ENCODE data around the gene LKAAEAR1.

LKAAEAR1 gene

DNA sequence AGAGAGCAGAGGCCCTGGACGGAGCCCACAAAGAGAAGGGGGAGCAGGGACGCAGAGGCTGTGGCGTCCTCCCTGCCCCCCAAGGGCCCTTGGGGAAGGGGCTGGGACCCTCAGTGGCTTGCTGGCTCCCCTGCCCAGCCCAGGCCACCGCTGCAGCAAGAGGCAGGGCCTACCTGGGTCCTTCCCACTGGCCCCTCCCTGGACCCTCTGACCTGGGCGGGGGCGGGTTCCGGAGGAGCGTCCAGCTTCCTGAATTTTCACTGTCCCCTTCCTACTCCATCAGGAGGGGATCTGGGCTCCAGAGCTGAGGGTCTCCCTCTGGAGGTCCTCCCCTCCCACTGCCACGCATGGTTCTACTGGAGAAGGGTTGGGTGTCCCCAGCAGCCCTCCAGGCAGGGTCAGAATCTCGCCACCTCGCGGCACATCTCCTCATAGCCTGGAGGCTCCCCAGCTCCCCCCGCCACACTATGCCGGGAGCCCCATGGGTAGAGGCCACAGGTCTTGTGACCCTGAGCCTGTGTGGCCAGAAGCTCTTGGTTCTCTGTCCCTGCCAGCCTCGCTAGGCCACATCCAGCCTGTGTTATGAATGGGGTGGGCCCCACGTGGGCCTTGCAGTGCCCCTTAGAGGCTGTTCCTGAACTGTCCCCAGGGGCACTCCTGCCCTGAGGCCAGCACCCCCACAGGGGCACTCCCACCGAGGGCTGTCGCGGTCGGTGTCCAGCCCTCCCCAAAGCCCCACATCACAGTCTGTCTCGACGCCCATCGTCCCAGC is 33.8 kb downstream of the LKAAEAR1 start:
- no peak for DNase-seq (ENCODE audit: low spot score)

DNA sequence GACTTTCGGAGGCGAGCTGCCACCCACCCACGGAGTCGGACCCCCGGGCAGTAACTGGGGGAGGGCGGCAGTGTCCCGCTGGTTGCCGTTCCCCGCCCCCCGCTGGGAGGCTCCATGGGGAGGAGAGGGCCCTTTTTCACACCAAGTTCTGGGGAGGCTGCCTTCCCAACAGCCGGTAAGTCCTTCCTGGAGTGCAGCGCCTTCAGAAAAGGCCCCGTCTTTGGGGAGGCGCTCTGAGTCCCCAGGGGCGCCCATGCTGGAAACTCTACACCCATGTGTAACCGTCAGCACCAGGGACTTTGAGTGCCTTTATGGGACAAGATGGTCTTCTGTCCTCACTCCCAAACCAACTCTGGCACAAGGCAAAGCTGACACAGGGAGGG is 34.3 kb downstream of the LKAAEAR1 start:
- no peak for DNase-seq (ENCODE audit: low spot score)

DNA sequence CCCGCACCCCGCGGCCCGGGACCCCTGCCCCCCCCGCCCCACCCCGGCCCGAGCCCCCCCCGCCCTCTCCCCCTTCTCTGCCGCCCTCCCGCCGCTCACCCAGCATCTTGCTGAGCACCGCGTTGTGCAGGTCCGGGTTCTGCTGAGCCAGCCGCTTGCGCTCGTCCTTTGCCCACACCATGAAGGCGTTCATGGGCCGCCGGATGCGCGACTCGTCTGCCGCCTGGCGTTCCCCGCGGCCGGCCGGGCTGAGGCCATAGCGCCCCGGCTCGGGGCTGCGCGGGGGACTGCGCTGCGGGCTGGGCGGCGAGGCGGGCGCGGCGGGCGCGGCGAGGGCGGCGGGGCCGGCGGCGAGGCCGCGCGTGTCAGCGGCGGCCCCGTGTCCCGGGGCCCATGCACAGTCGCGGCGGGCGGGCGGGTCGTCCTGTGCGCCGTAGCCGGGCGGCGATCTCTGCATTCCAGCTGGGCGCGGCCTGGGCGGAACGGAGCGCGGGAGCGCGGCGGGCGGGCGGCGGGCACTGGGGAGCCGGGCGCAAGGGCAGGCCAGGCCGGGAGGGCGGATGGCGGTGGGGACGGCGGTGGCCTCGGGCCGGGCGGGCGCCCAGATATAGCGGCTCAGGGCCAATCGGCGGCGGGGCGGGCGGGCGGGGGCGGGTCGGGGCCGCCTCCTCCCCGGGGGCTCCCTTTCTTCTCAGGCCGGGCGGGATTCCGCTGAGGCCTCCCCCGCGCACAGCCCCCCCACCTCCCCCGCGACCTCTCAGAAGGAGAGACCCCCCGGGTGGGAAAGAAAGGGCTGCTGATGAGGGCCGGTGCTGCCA is 34.9 kb downstream of the LKAAEAR1 start, which contains the start of gene SOX18:
TSS of gene SOX18 (minus strand) at position 580 of the 818 bp plus-strand sequence. CDS start at position 457, 123 bp downstream.
- DNase-seq (ENCODE audit: low spot score), result no peak

DNA sequence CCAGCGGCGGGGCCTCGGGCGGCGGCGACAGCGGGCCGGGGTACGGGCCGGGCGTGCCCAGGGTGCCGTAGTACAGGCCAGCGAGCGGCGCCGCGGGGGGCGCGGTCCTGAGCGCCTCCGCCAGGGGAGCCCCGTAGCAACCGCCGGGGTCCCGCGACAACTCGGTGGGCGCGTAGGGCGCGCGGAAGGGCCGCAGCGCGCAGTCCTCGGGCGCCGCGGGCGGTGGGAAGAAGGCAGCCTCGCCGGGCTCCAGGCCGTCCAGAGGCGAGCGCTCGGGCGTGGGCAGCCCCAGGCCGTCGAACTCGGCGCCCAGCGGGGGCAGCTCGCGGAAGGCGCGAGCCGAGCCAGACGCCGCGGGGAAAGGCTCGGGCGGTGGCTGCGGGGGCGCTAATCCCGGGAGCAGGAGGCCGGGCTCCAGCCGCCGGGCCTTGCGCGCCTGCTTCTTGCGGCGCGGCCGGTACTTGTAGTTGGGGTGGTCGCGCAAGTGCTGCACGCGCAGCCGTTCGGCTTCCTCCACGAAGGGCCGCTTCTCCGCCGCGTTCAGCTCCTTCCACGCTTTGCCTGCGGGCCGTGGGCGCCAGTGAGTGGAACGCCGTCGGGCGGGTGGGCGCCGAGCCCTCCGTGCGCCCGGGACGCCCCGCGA is 35.7 kb downstream of the LKAAEAR1 start:
- no peak for DNase-seq (ENCODE audit: low spot score)

DNA sequence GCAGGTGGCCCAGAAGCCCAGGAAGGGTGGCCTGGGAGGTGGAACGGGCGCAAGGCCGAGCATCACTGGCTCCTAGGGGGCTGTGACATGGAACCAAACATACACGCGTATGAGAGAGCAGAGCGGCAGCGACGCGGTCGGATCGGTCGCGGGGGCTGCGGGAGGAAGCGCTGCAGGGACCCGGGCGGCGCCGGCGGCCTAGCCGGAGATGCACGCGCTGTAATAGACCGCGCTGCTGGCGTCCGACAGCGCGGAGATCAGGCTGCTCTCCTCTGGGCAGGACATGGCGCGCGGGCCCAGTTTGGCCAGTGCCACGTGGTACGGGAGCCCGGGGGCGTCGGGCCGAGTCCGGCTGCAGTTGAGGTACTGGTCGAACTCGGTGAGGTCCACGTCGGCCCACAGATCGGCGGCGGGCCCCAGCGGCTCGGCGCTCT is 36.2 kb downstream of the LKAAEAR1 start:
- DNase-seq (ENCODE audit: low spot score), result no peak

DNA sequence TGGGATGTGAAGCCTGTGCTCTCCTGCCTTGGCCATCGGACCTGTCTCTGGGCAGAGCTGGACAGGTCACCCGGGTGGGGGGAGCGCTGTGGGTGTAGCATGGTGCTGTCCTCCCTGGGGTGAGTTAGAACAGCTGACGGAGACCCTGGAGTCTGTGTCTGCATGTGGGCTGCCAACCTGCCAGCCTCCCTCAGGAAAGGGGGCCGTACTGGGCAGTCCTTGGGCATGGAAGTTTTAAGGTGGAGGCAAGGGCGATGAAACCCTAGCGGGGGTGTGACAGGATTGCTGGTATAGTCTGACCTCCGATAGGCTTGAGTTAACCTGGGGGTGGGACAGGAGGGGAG is 37.2 kb downstream of the LKAAEAR1 start:
- DNase-seq (ENCODE audit: low spot score), result no peak

DNA sequence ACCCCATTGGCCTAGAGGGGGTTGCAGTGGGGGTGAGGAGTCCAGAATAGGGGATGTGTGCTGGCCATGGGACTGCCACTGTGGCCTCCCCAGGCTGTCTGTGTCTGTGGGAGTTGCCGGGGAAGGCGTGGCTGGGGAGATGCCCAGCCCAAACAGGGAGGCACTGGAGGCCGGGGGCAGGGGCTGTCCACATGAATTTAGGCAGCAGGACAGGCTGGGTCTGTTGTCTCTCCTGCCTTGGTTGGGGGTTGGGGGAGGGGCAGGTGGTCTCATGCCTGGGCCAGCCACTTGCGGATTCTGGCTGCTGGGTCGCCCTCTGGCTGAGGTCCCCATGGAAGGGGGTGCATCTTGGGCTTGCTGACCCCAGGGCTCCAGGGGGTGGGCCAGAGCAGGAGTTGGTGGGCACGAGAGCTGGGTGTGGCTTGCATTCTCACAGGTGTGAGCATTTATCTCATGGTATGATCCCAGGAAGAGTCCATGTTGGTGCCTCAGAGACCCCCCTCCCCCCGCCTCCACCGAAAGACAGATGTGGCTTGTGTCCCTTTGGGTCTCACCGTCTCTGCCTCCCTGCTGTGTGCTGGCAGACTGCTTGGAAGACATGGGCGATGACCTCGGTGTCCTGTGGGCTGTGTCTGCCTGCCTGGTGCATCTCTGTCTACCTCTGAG is 38.7 kb downstream of the LKAAEAR1 start:
- peak; percentile 76 for DNase-seq (ENCODE audit: low spot score)

DNA sequence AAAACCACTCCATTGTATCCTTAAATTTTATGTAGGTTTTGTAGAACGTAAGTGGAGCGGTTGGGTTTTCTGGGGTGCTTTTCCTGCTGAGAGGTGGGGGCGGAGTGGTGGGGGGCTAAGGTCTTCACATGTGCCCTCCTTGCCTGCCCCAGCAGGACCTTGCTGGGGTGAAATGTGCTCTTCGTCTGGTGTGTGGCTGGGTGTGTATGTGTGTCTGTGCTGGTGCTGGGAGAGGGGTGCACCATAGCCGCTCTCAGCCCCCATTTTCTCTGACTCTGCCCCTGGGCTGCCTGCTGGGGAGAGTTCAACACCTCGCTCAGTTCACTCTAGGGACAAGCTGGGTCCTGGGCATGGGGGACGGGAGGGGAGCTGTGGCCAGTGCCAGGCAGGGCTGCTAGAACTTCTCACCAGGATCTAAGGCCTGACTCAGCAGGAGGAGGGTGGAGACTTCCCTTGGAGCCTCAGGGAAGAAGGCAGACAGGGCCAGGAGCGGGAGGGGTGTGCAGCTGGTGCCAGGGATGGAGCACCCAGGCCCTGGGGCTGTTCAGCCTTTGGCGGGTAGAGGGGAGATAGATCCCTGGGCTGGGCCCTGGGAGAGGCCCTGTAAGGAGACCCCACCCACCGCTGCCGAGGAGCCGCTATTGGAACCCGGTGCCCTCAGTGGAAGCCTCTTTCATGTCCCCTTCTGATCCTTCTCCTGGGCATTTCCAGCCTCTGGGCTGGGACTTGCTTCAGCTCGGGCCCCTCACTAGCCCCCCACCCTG is 39.5 kb downstream of the LKAAEAR1 start:
- peak; percentile 87 for DNase-seq (ENCODE audit: low spot score)

DNA sequence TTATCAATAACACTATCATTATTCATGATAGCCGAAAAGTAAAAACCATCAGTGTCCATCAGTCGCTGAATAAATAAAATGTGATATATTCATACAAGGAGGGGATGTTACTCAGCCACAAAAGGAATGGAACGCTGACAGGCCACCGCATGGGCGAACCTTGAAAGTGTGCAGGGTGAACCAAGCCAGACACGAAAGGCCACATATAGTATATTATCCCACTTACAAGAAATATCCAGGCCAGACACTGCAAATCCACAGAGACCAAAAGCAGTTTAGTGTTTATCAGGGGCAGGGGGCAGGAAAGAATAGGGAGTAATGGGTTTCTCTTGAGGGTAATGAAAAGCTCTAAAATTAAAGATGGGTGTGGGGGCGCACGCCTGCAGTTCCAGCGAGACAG is 40.4 kb downstream of the LKAAEAR1 start:
- DNase-seq (ENCODE audit: low spot score), result no peak

DNA sequence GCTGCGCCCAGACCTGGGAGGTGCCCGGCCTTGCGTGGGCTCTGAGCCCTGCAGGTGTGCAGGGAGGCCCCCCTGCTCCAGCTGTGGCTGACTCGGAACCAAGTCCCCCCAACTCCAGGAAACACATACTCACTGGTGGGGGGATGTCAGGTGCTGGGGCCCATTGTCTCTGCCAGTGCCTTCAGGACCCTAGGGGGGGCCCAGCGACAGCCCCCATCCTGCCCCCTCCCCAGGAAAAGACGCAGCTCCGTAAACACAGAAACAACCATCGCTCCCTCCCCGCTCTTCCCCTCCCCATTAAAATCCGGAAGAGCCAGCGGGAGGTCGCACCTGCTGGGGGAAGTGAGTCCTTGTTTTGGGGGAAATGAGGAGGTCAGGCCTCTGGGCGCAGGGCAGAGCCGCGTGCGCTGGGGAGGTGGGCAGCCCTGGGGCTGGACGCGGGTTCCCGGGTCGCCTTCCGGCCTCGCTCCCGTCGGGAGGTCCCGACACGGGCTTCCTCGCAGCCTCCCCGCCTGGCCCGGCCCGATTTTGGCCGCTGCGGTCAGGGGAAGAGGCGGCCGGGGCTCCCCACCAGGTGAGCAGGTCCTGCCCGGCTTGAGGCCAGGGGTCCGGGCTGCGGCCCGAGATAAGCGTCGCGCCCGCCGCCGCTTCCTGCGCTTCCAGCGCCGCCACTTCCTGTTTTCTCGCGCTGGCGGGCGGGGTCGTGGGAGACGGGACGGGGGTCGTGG is 42.0 kb downstream of the LKAAEAR1 start:
- DNase-seq (ENCODE audit: low spot score), result no peak

DNA sequence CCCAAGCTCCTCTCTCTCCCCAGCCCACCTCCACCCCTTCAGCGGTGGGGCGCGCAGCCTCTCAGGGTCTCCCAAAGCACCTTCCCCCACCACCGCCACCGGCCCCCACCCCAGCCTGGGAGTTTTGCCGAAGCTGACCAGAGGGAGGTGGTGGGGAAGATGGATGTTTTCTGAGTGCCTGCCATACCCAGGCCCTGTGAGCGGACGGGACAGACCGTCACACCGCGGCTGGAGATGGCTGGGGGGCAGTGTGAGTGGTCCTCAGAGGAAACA is 42.5 kb downstream of the LKAAEAR1 start:
- no peak for DNase-seq (ENCODE audit: low spot score)

DNA sequence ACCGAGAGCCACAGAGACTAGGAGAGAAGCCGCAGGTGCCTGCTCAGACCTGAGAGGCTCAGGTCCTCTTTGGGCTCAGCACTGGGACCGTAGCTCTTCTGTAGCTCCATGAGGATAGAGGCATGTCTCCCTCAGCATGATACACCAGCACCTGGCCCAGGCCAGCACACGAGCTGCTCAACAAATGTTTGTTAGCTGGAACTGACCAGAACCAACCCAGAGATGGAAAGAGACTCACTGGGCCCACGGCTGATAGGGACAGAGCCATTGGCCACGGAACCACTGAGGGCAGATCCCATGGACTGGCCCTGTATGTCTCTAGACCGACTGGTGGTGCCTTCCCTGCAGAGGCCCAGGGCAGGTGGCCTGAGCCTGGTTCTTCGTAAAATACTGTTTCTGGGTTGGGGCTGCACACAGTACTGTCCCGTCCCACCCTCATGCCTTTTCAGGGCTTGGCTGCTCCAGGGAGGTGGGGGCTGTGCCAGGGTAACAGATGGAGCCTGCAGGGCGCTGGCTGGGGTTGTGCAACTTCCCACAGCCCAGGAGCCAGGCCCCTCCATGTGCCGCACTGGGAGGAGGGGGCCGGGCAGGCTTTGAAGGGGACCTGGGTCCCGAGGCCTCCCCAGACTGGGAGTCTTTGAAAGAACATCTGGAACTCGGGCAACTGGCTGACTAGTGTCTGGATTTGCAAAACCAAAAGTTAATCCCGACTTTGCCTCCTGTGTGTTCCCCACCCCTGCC is 43.0 kb downstream of the LKAAEAR1 start:
- DNase-seq (ENCODE audit: low spot score), result no peak

DNA sequence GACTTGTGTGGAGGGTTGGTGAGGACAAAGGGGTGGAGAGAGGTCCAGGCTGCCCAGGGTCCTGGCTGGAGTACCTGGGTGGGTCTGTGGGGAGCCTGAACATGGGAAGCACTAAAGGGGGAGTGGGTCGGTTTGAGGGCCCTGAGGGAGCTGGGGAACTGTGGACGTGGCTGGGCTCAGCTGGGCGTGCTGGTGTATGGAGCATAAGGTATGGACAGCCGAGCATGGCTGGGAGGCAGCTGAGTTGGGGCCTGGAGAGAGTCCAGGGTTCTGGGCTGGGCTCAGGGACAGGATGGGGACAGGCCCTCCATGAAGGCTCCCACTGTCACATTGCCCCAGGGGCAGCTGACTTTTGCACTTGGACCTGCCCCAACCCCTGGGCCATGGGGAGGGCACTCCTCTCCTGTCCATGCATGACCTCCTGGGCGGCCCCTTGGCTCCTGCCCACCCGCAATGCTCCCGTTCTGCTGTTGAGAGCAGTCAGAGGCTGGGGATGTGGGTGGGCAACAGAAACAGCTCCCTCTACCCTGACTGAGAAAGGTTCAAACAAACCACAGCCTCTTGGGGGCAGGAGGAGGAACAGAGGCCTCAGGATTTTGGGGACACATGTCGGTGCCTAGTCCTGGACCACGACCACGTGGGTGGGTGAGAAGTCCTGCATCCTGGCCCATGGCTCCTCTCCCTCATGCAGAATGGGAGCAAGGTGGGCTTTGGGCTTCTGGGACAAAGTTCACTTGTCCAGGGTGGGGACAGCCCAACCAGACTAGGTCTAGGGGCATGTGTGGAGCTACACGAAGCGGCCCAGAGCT is 43.8 kb downstream of the LKAAEAR1 start:
- DNase-seq (ENCODE audit: low spot score), result no peak

DNA sequence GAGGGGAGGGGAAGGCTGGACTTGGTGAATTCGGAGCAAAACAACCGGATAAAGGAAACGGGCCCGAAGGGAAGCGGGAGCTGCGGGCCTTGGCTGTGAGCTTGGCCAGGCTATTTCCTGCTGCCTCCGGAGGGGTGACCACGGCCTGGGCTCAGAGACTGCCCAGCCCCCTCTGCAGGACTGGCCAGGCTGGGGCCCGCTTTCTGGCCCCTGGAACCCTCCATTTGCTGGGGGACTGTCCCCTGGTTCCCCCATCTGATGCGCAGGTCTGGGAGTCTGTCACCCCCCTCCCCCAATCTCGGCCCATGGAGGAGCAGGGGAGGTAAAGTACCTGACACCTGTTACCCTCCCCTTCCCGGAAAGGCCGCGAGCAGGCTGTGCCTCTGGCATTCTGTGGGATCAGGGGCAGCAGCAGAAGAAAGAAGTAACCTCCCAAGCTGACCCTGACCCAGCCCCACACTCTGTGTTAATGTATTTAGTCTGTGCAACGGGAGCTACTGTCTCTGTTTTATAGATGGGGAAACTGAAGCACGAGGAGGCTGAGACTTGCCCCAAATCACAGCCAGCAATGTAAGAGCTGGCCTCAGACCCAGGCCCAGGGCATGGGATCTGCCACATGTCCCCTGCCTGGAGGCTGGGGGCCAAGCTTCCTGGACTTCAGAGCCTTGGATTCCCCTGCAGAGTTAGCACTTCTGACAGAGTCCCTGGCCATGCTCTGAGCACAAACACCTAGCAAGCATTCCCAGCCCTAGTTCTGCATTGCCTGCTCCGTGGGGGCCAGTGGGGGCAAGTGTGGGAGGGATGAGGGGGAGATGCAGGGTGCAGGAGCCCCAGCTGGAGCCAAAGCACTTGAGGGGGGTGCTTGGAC is 44.7 kb downstream of the LKAAEAR1 start:
- no peak for DNase-seq (ENCODE audit: low spot score)

DNA sequence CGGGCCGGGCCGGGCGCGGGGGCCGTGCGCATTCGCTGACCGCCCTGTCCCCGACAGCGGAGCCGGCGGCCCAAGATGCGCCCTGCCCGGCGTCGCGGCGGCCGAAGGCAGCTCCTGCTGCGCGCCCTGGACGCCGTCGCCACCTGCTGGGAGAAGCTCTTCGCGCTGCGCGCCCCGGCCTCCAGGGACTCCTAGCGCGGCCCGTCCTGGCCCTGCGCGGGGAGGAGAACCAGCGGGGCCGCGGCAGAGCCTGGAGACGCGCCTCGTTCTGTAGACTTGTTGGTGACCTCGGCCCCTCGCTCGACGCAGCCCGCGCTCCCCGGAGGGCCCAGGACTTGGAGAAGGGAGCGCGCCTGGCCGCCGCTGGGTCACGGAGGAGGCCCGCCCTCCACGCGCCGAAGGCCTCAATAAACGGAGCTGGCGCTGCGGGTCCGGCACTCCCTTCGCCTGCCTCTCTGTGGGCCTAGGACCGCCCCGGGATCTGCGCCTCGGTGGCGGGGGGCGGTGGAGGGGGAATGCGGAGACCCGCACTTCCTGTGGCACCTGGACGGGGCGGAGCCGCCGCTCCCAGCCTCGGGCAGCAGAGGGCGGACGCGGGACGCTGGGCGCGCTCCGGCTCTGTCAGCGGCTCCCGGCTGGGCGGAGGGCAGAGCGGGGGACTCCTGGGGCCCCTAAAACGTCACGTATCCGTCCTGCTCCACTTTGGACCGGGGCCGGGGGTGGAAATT is 45.5 kb downstream of the LKAAEAR1 start:
- DNase-seq (ENCODE audit: low spot score), result peak; percentile 85

DNA sequence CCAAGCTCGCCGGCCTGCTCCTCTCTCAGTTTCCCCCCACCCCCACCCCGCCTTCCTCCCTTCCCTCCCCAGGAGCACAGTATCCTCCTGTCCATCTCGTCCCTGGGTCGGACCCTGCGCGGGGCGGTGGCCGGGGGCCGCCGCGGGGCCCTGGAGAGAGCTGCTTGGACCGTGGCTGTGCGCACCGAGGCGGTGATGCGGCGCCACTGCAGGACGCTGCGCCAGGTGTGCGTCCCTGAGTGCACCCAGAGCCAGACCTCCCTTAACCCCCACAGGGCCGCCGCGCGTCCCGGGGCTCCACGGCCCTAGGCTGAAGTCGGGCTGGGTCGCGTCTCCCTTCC is 46.0 kb downstream of the LKAAEAR1 start:
- no peak for DNase-seq (ENCODE audit: low spot score)

DNA sequence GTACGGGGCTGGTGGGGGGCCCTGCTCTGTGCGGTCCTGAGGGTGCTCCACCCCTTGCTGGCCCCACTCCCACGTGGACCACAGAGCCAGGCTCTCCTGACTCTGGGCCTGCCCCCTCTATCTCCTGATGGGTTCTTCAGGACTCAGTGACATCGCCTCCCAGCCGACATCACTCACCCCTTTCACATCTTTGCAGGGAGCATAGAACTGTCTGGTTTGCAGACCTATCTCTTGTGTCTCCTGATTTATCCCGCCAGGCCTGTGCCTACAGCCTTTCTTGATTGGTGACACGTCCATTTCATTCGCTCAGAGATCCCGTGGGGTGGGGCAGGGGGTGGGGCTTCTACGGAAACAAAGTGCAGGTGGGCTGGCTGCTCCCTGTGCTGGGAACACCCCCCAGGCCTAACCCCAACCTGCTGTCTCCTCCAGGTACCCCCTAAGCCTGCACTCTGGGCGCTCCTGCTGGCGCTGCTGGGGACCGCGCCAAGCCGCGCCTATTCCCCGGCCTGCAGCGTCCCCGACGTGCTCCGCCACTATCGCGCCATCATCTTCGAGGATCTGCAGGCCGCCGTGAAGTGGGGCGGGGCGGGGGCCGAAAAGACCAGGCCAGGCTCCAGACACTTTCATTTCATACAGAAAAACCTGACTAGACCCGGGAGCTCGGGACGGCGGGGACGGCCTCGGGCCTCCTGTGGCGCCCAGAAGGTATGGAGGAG is 46.5 kb downstream of the LKAAEAR1 start:
- no peak for DNase-seq (ENCODE audit: low spot score)

DNA sequence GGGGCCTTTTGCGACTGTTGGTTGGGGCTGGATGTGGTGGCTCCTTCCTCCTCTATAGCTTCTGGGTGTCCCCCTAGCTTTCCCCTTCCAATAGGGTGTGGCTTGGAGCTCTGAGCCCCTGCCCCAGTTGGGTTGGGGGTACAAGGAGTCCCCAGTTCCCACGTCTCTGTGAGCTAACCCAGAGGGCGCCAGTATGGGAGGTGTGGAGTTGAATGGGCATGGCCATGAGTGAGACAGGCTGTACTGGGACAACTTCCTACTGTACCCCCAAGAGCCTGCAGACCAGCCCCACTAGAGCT is 47.0 kb downstream of the LKAAEAR1 start:
- no peak for DNase-seq (ENCODE audit: low spot score)
